Smooth muscle cell (in vitro differentiated cells): Measurements from ENCODE around the gene CD151. TPM values are rescaled to one million over a fixed set of nuclear protein-coding genes. Genes with fewer than 3 reads are reported as not detected.

Experiments
- DNase-seq: peaks from one replicate; lab custom pipeline; 2025; ENCODE audit not compliant: unreplicated experiment; lab: John Stamatoyannopoulos, UW
- H2AFZ ChIP-seq: fragments of 200-600 bp; sonication (generic); 2 replicates; pipeline ENCODE4 v1.6.0; 2016; ENCODE audit warnings: antibody characterized with exemption, low read depth, mild to moderate bottlenecking
- H3F3A ChIP-seq: fragments of 200-600 bp; sonication (generic); 2 replicates; pipeline ENCODE4 v1.6.0; 2017; ENCODE audit warnings: antibody characterized with exemption, low read depth
- H3K27ac ChIP-seq: fragments of 200-600 bp; sonication (generic); 2 replicates; pipeline ENCODE4 v1.5.1; 2016; ENCODE audit warnings: low read depth, mild to moderate bottlenecking
- H3K27me3 ChIP-seq: fragments of 200-600 bp; sonication (generic); 2 replicates; pipeline ENCODE4 v1.6.1; 2016; ENCODE audit warnings: low read depth, mild to moderate bottlenecking
- H3K36me3 ChIP-seq: fragments of 200-600 bp; sonication (generic); 2 replicates; pipeline ENCODE4 v1.5.1; 2016; ENCODE audit warnings: low read depth
- H3K4me1 ChIP-seq: fragments of 200-600 bp; sonication (generic); 2 replicates; pipeline ENCODE4 v1.5.1; 2016; ENCODE audit warnings: low read depth
- H3K4me2 ChIP-seq: fragments of 200-600 bp; sonication (generic); 2 replicates; pipeline ENCODE4 v1.6.0; 2016; ENCODE audit warnings: mild to moderate bottlenecking
- H3K4me3 ChIP-seq: fragments of 200-600 bp; sonication (generic); 2 replicates; pipeline ENCODE4 v1.5.1; 2016; ENCODE audit warnings: mild to moderate bottlenecking
- H3K79me2 ChIP-seq: fragments of 200-600 bp; sonication (generic); 2 replicates; pipeline ENCODE4 v1.6.0; 2016; ENCODE audit warnings: low read depth, mild to moderate bottlenecking
- H3K9ac ChIP-seq: fragments of 200-600 bp; sonication (generic); 2 replicates; pipeline ENCODE4 v1.6.0; 2016; ENCODE audit warnings: low read depth
- H3K9me3 ChIP-seq: fragments of 200-600 bp; sonication (generic); replicated peaks from 2 replicates; pipeline ENCODE4 v1.5.1; 2016; ENCODE audit warnings: low read depth
- H4K20me1 ChIP-seq: fragments of 200-600 bp; sonication (generic); 2 replicates; pipeline ENCODE4 v1.6.0; 2016; ENCODE audit warnings: low read depth
- WGBS: methylation state at CpG from one replicate; pipeline ENCODE4 v1.1.7; 2016; ENCODE audit warnings: low lambda C conversion rate; 5-methylcytosine and 5-hydroxymethylcytosine counted together
- polyA plus RNA-seq: library from polyadenylated mRNA; unstranded; fragments of >200 nt; fragmentation: Nextera tagmentation; extraction: Ambion mirVana; gene quantifications from 2 replicates; pipeline ENCODE4 v1.2.1, GENCODE V29; 2016
- total RNA-seq: library from RNA; depleted of rRNA; stranded (reverse); fragments of >200 nt; gene quantifications from 2 replicates; pipeline ENCODE4 v1.2.3, GENCODE V29; 2014
- TF ChIP-seq, protein P1 (sequence below): fragments of 200-600 bp; sonication (generic); IDR thresholded peaks from 2 replicates; pipeline ENCODE4 v1.5.1; 2017; ENCODE audit warnings: borderline replicate concordance, mild to moderate bottlenecking, antibody characterized with exemption; ENCODE audit not compliant: insufficient read depth, poor library complexity, severe bottlenecking

The CD151 gene
- total and polyA plus RNA-seq, 2 experiments from 2014 or later, result 256 to 391 TPM

DNA sequence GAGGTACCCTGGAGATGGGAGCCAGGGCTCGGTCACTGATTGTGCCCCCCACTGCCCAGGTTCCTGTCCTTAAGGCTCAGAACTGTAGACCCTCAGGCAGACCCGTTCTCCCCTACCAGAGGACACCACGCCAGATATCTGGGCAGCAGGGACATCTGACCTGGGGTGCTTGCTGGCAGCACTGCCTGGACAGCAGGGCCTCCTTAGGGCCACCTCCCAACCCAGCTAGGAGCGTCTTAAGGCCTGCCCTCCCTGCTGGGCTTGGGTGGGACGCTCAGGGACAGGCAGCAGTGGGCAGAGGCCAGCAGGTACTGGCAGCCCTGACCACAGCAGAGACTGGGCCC, 6.5 kb downstream of the CD151 start:
- Histone ChIP-seq H3F3A (peaks cover 23% of the 10 kb centered on the region), H3K36me3 (no peaks in the 10 kb centered on the region), H3K27me3 (no peaks in the 10 kb centered on the region), H3K4me3 (no peak overlapping the region), H3K9me3 (no peaks in the 10 kb centered on the region), H3K27ac (no peak overlapping the region), H3K79me2 (peaks cover 37% of the 10 kb centered on the region), H3K4me2 (no peak overlapping the region), H3K4me1 (peaks cover 19% of the 10 kb centered on the region), H2AFZ (no peak overlapping the region), H3K9ac (no peak overlapping the region), H4K20me1 (peaks cover 77% of the 10 kb centered on the region)
- 94% methylated on average over 5 of the region's 5 CpGs for whole genome bisulfite sequencing
- DNase-seq, result no peak
- TF ChIP-seq, protein P1, sequence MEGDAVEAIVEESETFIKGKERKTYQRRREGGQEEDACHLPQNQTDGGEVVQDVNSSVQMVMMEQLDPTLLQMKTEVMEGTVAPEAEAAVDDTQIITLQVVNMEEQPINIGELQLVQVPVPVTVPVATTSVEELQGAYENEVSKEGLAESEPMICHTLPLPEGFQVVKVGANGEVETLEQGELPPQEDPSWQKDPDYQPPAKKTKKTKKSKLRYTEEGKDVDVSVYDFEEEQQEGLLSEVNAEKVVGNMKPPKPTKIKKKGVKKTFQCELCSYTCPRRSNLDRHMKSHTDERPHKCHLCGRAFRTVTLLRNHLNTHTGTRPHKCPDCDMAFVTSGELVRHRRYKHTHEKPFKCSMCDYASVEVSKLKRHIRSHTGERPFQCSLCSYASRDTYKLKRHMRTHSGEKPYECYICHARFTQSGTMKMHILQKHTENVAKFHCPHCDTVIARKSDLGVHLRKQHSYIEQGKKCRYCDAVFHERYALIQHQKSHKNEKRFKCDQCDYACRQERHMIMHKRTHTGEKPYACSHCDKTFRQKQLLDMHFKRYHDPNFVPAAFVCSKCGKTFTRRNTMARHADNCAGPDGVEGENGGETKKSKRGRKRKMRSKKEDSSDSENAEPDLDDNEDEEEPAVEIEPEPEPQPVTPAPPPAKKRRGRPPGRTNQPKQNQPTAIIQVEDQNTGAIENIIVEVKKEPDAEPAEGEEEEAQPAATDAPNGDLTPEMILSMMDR, result no peak

DNA sequence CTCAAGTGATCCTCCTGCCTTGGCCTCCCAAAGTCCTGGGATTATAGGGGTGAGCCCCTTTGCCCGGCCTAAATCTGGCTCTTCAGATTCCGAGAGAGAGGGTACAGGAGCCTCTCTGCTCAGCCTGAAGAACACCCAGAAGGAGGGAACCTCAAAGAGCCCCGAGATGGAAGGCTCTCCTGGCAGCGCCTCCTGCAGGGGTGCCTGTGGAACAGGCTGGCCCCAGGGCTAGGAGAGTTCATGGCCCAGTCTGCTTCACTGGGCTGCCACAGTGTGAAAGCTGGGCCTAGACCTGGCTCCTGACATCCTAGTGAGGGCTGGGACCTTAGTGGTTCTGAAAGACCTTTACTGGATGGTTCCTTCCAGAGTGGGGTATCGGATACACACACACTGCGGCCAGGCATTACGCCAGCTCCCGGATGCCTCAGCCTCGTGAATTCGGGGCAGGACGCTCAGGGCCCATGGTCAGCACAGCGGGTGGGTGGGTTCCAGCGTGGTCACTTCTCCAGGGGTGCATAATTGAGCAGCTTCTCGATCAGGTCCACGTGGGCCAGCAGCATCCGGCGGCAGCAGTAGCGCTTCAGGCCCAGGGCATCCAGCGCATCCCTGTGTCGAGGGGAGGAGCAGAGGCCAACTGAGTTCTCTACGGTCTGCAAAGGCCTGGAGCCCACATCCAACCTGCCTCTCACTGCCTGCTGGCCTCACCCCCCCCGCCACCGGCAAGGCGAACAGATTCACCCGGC, 7.3 kb downstream of the CD151 start:
- no peak for DNase-seq
- no peak overlapping the region for H3K4me2 ChIP-seq
- H4K20me1 ChIP-seq, result peaks cover 74% of the 10 kb centered on the region
- 95% methylated on average over 25 of the region's 25 CpGs for WGBS
- peaks cover 31% of the 10 kb centered on the region for H3K79me2 ChIP-seq
- H3K4me3 ChIP-seq, result no peak overlapping the region
- H3F3A ChIP-seq, result peaks cover 20% of the 10 kb centered on the region
- H3K27me3 ChIP-seq, result no peaks in the 10 kb centered on the region
- H3K9me3 ChIP-seq, result no peaks in the 10 kb centered on the region
- H3K9ac ChIP-seq, result no peak overlapping the region
- H3K4me1 ChIP-seq, result peaks cover 25% of the 10 kb centered on the region
- no peaks in the 10 kb centered on the region for H3K36me3 ChIP-seq
- TF ChIP-seq, protein P1, result peak; percentile 13
- no peak overlapping the region for H2AFZ ChIP-seq
- H3K27ac ChIP-seq, result no peak overlapping the region

DNA sequence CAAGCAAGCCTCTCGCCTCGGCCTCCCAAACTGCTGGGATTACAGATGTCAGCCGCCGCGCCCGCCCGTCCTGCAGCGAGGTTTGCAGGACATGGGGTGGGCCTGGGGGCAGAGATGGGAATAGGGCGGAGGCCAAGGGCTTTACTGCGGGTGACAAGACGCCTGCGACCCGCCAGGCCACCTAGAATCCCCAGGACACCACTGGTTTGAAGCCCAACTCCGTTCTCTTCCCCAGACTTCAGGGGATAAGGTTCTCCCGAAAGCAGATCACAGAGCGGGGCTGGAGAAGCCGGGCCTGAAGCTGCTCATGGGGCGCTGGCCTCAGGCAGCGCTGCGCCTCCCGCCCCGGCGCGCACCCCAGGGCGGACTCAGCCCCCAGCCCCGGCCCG, 9.2 kb downstream of the CD151 start:
- no peak for DNase-seq
- H3K27me3 ChIP-seq, result no peaks in the 10 kb centered on the region
- WGBS, result under 1% methylated on average over 26 of the region's 27 CpGs
- TF ChIP-seq, protein P1, result no peak
- H3K9ac ChIP-seq, result peak overlapping the region; percentile 100
- H4K20me1 ChIP-seq, result peaks cover 75% of the 10 kb centered on the region
- peaks cover 20% of the 10 kb centered on the region for H3F3A ChIP-seq
- H3K36me3 ChIP-seq, result no peaks in the 10 kb centered on the region
- peak overlapping the region; percentile 96 for H3K4me3 ChIP-seq
- H3K4me1 ChIP-seq, result peaks cover 26% of the 10 kb centered on the region
- H2AFZ ChIP-seq, result no peak overlapping the region
- H3K27ac ChIP-seq, result peak overlapping the region; percentile 94
- H3K79me2 ChIP-seq, result peaks cover 21% of the 10 kb centered on the region
- H3K9me3 ChIP-seq, result no peaks in the 10 kb centered on the region
- peak overlapping the region; percentile 96 for H3K4me2 ChIP-seq

DNA sequence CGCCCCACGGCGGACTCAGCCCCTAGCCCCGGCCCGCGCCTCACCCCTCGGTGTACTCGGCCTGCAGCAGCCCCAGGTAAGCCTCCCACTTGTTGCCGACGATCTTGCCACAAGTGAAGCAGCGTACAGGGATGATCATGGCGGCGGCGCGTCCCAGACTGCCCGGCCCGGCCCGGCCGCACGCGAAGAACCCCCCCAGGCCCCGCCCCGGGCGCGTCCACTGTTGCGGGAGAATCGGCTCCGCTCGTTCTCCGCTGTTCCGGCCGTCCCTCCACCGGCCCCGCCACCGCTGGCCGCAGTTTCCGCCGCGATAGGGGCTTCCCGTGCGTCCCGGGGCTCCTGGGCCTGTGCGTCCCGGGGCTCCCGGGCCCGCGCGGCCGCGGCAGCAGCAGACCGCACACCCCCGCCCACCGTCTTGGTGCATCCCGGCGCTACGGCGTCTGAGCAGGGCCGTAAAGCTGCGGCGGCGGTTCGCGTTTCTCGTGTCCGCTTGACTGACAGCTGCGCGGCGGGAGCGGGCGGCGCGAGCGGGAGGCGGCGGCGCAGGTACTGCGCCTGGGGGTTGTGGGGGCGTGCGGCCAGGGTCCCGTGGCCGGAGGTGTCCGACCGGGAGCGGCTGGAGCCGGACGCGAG, 9.7 kb downstream of the CD151 start, which contains the start of the genes POLR2L and TSPAN4:
Gene POLR2L (minus strand): TSS at position 160 of the 633 bp plus-strand sequence. CDS start 21 bp downstream, at position 139.
Gene TSPAN4 (plus strand): TSS at position 483 of the 633 bp plus-strand sequence. CDS start 7,453 bp downstream, outside the sequence.
- under 1% methylated on average over 79 of the region's 87 CpGs for WGBS
- peaks cover 21% of the 10 kb centered on the region for H3K79me2 ChIP-seq
- no peak within 1 kb of the TSS for H2AFZ ChIP-seq
- peak within 1 kb of the TSS; percentile 96 for H3K4me2 ChIP-seq
- DNase-seq, result peak; percentile 87
- no peaks in the 10 kb centered on the region for H3K27me3 ChIP-seq
- H3K9me3 ChIP-seq, result no peaks in the 10 kb centered on the region
- peak within 1 kb of the TSS; percentile 100 for H3K9ac ChIP-seq
- peaks cover 26% of the 10 kb centered on the region for H3K4me1 ChIP-seq
- peaks cover 75% of the 10 kb centered on the region for H4K20me1 ChIP-seq
- peaks cover 16% of the 10 kb centered on the region for H3F3A ChIP-seq
- no peaks in the 10 kb centered on the region for H3K36me3 ChIP-seq
- peak within 1 kb of the TSS; percentile 96 for H3K4me3 ChIP-seq
- TF ChIP-seq, protein P1, result no peak
- peak within 1 kb of the TSS; percentile 94 for H3K27ac ChIP-seq
